ENCODE results near the gene UNC45B.
"Not testable (repeated sequence)": the region's sequence is repeated elsewhere in the genome, so short reads cannot be mapped to it uniquely, and the experiment has no call there.

Gene UNC45B

DNA sequence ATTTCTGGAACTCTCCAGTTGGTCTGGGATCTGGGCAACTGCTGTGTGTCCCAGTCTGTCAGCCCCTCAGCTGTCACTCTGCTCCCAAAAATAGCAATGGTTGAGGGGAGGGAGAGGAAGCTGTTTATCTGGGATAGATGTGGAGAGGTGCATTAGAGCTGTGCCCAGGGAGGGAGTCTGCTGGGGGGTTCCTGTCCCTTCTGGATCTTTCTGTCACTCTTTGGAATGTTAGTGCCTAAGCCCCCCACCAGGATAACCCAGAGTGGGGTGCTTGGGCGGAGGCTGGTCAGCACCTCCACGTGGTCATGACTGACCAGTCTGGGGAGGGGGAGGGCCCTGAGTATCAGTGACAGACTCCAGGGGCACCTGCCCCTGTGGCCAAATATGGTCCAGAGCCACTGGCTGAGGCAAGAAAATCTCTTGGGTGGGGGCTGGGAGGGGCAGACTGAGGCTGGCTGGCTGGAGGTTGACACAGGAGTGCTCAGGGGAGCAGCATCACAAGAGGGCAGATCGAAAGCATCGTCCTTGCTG is at the start of gene UNC45B:
UNC45B (plus strand) TSS at position 443 of the 531 bp plus-strand sequence. CDS start 447 bp downstream, outside the sequence.
- DNase-seq: no peak

DNA sequence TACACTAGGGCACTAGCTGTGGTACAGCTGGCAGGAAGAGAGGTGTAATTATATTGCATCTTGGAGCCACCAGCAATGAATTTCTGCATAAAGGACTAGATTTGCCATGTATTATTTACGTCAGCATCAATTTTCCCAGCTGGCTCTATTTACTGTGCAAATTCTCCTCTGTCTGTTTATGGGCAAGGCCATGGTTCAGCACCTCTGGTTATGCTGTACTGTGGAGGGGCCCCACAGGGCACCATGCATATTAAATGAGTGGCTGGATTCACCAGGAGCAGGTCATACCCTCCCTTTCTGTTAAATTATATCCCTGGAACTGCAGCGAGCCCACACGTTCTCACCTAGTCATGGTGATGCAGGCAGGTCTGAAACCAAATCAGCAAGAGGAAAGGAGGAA is 47.7 kb upstream of the UNC45B start:
- no peak for DNase-seq

GRCh38 chr17:35101036-35101435 is 46.6 kb upstream of the UNC45B start:
- no peak for DNase-seq

GRCh38 chr17:35101725-35102124 is 45.9 kb upstream of the UNC45B start:
- DNase-seq: peak; percentile 34

DNA sequence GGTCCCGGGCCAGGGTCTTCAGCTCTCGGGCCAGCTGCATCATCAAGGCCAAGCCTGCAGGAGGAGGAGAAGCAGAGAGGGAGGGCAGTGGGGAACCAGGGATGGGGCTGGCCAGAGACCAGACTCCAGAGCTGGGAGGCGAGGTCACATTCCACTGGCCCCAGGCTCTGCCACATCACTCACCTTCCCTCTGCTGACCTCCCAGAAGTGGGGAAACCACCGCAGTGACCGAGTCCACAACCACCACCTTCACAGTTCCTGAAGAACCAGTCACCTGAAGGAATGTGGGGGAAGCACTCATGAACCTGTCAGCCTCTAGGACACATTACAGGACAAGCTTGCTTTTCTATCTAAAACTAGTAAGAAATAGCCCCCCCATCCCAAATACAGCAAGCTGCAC is 44.3 kb upstream of the UNC45B start:
- no peak for DNase-seq

DNA sequence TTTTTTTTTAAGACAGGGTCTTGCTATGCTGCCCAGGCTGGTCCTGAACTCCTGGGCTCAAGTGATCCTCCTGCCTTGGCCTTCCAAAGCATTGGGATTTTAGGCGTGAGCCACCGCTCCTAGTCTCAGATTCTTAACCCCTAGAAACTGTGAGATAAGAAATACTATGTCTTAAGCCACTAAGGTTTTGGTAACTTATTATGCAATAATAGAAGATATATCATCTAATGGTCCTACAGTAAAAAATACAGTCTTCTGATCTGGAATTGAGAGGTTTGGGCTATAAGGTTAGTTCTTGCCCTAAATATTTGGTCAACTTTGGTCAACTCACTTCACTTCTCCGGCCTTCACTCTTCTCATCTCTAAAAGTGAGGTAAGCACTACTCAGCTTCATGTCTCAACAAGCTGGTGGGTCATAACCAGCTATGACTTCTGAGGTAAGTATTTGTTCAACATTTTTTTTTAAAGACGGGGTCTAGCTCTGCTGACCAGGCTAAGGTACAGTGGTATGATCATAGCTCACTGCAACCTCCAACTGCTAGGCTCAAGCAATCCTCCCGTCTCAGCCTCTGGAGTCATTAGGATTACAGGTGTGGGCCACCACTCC is 42.7 kb upstream of the UNC45B start:
- DNase-seq: no peak

- not testable (repeated sequence) for DNase-seq
Observed at GRCh38 chr17:35110791-35111190, 36.8 kb upstream of the UNC45B start.

- DNase-seq: no peak
Observed at GRCh38 chr17:35116845-35117244, 30.8 kb upstream of the UNC45B start.

- DNase-seq: peak; percentile 68
Observed at GRCh38 chr17:35117984-35118383, 29.6 kb upstream of the UNC45B start.

DNA sequence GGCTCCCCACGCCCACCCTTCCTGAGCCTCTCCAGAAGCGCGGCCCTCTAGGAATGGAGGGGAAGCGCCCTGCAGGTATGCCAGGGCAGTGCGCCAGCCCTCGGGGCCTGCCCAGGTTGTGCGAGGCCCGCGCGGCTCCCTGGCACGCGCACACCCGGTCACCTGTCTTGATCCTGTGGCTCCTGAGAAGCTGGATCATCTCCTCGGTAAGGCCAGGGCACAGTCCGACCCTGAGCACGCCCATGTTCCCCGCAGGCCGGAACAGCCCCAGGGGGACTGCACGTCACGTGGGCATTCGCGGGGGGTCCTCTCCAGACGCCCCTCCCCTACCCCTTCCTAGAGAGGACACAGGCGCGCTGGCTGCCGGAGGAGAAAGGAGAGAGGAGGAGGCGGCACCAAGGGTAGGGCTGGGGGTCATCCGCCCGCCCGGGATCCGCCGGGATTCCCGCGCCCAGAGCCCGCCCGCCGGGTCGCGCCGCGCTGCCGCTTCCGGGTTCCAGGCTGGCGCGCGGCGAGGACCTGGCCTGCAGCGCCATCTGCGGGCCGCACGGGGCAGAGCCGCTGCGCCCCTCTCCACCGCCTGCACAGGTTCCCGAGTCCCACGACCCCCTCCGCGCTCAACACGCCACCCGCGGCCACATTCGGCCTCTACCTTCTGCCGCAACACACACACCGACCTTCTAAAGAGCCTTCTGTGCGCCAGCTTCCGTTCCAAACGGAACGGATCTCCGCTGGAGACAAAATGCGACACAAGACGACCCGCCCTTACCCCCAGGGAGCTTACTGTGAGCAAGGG is 28.0 kb upstream of the UNC45B start, which contains the start of gene RAD51D:
RAD51D (minus strand) TSS at position 491 of the 796 bp plus-strand sequence; CDS start at position 244, 247 bp downstream.
- peak; percentile 88 for DNase-seq

DNA sequence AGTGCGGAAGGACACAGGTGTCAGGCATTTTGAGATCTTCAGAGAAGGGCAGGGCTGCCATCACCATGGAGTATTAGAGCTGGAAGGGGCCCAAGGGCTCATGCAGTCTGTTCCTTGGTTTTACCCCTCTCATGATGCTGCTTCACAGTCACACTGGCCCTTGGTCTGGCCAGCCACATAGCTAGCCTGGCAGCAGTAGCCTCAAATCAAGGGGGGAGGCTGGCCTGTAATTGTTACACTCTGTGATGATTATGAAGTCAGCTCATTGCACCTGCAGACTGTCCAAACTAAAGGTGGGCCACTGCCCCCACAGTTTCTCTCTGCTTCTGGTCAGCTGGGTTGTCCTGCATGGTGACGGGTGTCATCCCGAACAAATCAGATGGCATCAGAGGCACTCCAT is 26.3 kb upstream of the UNC45B start, which contains the start of gene FNDC8:
FNDC8 (plus strand) TSS at position 301 of the 400 bp plus-strand sequence; CDS start at position 380, 79 bp downstream.
- no peak for DNase-seq

GRCh38 chr17:35127751-35128514 is 19.7 kb upstream of the UNC45B start:
- no peak for DNase-seq

DNA sequence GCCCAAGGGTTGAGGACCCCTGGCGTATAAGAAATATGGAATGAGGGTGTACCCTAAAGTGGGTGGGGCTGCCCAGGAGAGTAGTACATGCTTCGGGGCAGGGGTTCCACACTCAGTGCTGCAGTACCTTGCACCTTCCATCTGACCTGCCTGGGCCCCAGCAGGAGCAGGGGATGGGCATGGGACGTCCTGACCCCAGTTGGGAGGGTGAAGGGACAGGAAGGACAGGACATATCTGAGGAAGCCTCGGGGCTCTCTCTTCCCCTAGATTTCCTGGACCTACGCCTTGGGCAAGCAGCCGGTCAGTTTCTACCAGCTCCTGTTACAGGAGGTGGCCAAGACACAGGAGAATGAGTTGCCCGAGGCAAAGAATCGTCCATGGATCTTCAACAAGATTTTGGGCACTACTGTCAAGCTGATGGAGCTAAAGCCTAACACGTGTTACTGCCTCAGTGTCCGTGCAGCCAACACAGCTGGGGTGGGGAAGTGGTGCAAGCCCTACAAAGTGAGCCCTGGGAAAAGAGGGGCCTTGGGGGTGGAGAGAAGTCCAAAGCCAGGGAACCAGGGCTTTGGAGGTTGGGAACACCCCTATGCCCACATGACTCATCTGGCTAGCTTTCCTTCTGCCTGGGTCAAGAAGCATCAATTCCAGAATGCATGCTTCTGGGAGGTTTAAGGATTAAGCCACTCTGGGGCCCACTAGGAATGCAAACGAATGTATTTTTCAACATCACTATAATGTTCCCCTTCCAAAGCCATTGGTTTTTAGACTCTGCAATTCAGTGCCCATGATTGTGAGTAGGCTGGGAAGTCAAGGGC is 18.3 kb upstream of the UNC45B start:
- DNase-seq: no peak

GRCh38 chr17:35129973-35130351 is 17.7 kb upstream of the UNC45B start:
- peak; percentile 43 for DNase-seq

- DNase-seq: no peak
Observed at GRCh38 chr17:35130392-35130791, 17.2 kb upstream of the UNC45B start.

- no peak for DNase-seq
Observed at GRCh38 chr17:35132099-35132498, 15.5 kb upstream of the UNC45B start.

DNA sequence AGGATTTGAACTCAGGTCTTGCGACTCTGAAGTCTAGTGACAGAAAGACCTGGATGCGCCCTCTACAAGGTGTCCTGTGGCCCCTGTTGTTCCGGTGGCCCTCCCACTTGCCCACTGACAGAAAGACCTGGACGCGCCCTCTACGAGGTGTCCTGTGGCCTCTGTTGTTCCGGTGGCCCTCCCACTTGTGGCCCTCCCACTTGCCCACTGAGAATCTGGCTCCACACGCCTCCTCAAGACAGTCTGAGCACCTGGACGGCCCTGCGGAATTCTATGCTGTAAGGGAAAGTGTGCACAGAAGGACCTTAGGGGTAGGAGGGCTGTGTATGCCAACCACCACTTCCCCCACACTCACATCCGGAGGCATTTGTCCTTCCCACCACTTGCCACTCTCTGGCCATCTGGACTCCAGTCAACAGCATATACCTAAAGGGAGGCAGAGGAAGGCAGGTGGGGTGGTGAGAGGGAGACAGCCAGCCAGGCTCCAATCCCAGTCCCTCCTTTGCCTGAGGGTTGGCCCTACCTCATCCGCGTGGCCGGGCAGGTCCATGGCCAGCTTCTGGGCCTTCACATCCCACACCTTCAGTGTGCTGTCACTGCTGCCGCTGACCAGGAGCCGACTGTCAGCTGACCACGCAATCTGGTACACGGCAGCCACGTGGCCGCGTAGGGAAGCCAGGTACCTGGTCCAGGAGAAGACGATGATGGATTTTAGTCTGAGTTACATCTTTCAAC is 14.6 kb upstream of the UNC45B start:
- DNase-seq: no peak

GRCh38 chr17:35135322-35135721 is 12.3 kb upstream of the UNC45B start:
- no peak for DNase-seq

GRCh38 chr17:35138218-35138617 is 9.4 kb upstream of the UNC45B start:
- DNase-seq: no peak

GRCh38 chr17:35141681-35142466 is 5.7 kb upstream of the UNC45B start, which contains the start of gene NLE1:
Gene NLE1 (minus strand): TSS chr17:35142303. CDS start chr17:35142275, 28 bp downstream.
- DNase-seq: peak; percentile 93

- DNase-seq: no peak
Observed at GRCh38 chr17:35142467-35142796, 5.2 kb upstream of the UNC45B start.

Data from activated CD4-positive, alpha-beta T cell treated with anti-CD3 and anti-CD28 coated beads, Interleukin-10, Interleukin-2, amounts not matched to agents 100 ng/mL and 50 ng/mL, durations not matched to agents 16 hours and 8 hours (primary cell).